NCI-H187 (cell line): ENCODE measurements around the gene DCP1B.
A peak's percentile ranks its signal among the peaks of the same experiment; 100 is the strongest.

ENCODE experiments used
- DNase-seq, 2 experiments: peaks; one replicate each; lab custom pipeline; 2025; lab: John Stamatoyannopoulos, UW

The DCP1B gene

DNA sequence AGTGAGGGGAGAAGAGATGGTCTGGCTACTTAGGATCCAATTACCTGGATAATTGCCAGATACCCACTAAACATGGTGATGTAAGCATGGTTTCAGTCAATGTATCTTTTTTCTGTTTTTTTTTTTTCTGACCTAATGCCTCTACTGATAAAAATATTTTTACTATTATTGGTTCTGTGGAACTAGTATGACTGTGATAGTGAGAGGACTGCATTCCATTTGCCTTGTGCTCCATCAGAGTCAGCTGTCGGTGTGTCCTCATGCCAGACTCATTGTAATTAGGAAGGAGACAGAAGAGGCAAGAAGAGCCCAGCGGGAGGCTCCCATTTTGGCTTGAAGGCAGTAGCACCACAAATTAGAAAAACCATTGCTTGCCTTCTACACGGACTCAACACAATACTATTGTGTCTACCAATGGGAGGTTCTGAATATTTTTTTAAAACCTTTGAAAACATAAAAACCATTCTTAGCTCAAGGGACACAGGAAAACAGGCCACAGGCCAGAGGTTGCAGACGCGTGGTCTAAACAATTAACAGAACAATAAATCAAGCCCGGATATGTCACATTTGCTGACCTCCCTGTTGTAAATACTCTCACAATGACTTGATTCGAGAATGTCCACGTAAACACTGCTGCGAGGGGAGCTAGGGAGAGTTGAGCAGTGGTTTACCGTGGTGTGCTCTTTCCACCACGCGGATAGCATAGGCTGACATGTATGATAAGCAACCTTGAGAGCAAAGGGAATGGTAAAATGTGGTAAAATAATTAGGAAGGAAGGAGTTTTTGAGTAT lies 13.5 kb upstream of the DCP1B start:
- DNase-seq, result no peak

DNA sequence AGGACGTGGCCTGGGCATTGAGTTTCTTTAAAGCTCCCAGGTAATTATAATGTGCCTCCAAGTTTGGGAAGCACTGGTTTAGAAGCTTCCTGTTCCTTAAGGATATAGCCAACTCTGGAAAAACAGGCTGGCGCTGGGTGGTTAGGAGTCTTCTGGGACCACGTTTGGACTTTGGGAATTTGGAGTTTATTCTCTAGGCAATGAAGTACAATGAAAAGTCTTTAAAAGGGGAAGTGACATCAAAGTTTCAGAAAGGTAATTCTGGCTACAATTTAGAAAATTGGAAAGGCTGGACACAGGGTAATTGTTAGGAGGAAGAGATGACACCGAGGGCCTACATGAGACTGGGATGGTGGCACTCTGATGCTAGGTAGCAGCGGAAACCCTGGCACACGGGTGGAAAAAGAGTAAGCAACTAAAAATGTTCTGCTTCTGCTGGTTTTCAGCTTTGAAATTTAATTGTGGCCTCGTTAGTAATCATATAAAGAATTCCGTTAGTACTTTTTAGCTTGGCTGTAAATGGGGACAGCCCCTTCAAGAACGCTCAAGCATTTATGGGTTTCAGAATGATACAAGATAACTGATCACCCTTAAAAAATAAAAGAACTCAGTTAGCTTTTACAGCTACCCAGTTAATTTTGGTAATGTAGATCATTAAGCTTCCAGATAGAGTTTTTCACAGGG lies 12.7 kb upstream of the DCP1B start:
- DNase-seq, result no peak

DNA sequence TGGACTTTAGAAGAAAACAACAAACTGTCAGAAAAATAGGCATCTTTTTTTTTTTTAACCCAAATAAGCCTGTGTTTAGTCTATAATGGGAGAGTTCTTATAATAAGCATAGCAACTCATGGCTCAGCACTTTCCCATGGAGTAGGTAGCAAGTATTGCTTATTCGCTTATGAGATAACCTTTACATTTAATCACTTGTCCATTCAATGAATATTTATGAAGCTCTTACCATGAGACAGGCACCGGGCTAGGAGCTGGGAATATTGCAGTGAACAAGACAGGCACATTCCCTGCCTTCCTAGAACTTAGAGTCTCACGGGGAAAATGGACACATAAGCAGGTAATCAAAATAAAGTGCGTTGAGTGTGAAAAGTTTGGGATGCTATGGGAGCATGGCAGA lies 10.0 kb upstream of the DCP1B start:
- DNase-seq, result no peak

DNA sequence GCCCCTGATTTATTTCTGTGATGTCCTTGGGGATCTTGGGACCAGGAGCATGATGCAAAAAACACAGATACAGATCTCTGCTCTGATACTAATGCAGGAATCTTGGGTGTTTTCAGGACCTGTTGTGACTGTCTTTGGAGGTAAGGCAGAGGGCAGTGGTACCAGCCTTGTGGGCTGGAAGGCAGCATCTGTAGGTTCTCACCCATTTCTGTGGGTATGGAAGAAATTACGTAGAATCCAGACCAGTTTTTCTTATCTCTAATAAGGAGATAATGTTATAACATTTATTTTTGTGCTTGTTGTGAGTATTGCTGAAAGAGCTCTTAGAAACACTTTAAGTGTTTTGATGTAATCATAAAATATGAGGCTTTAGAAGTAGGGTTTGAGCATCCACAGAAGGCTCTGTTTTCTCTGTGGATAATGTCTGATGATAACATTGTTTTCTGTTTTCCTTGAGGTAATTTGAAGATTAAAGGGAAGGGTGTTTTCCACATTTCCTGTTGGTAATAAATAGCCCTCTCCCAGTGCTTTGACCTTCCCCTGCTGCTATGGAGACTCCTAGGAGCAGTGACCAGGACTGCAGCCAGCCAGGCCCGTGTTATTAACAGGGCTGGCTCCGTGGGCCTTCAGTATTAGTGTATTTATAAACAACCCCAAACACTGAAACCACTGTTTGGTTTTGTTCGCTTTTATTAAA lies 9.4 kb upstream of the DCP1B start:
- DNase-seq, result no peak

DNA sequence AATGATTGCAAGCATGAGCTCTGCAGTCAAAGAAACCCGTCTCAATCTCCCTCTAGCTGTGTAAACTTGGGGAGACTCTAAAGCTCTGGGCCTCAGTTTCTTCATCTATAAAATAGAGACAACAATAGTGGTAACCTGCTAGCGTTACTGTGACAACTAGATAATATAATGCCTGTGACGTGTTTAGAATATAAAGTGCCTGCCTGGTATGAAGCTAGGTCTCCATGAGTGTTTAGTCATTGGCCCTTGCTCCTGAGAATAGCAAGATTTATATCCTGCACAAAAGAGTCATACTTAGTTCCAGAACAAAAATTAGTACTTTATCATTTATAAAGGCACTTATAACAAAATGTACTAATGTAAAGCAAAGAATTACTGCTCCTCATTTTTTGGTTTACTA lies 8.8 kb upstream of the DCP1B start:
- DNase-seq, result no peak

DNA sequence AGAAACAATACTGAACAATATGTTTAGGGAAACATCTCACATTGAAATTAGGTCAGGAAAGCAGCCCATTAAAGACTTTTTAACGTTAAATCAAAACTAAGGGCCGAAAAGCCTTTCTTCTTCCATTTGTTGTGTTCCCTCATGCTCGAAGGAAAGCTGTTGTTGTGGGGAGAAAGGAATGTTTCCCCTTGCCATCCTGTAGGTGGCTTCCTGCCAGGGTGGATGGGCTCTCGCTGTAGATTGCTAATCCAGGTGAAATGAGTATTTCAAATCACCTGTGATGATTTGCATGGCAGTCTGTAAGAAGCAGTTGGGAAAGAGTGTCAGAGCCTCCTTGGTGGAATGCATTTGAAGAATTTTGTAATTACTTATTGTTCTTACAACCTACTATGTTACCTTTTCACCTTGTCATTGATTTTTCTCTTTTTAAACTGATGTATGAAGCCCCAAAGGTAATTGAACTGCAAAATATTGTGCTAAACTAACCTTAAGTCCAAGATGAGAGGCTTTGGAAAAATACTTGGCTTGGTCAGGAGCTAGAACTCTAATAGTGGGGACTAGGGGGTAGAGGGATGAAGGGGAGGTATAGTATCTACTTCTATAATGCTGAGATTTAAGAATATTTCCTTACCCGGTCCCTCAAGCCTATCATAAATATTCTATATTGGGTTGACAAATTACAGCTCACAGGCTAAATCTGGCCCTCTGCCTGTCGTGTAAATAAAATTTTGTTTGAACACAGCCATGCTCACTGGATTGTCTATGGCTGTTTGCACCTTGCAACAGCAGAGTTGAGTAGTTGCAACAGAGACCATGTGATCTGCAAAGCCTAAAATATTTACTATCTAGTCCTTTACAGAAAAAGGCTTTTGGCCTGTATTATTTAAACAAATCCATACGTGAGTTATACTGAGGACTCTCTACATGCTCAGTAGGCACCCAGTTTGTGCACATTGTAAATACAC lies 7.7 kb upstream of the DCP1B start:
- DNase-seq, result no peak

DNA sequence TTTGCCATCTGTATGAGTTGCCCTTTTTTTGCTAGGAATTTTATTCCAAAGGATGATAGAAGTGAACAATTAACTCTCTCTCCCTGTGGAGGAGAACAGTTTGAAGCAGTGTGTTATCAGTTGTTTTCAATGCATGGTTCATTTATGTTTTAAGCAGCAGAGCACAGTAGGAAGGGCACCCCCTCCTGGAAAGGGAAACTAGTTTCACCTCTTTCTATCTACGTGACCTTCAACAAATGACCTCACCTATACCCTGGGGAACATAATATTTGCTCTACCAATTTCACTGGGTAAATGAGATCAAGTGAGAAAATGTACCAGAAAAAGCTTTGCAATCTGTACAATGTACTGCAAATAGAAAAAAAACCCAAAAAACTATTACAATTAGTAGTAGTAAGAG lies 5.4 kb upstream of the DCP1B start:
- no peak for DNase-seq

DNA sequence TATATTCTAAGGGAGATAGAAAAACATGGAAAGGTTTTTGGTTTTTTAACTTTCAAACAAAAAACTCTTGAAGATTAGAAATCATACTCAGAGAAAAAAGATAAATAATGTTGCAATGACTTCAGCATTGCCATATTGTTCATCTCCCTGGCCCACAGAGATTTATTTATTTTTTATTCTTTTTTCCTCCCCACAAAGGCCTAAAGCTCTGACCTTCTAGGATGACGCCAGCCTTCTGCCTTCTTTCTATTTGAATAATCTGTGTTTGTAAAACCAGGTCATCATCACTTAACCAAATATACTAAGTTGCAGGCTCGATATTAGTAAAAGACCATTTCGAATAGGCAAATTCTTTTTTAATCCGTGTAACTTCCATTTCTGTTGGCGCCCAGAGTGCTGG lies 4.4 kb upstream of the DCP1B start:
- DNase-seq, result no peak

DNA sequence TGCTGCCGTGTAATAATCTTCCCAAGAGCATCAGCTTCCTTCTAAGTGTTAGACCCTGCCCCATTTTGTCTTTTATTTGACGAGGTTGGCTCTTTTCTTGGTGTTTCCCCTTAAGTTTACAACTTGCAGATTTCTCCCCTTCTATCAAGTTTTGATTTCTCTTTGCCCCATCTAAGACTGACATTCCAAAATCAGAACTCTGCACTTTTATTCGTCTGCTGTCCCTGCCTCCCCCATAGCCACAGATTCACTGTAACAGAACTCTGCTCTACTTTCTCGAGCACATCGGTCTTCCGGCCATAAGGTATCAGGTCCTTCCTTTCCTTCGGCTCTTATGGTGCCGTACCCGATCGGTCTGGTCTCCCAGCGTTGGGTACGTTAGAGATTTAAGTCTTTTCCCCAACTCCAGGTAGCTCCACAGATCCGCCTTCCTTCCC lies 563 bp downstream of the DCP1B start:
- peak in 1 of 2 experiments; percentile 51 for DNase-seq

DNA sequence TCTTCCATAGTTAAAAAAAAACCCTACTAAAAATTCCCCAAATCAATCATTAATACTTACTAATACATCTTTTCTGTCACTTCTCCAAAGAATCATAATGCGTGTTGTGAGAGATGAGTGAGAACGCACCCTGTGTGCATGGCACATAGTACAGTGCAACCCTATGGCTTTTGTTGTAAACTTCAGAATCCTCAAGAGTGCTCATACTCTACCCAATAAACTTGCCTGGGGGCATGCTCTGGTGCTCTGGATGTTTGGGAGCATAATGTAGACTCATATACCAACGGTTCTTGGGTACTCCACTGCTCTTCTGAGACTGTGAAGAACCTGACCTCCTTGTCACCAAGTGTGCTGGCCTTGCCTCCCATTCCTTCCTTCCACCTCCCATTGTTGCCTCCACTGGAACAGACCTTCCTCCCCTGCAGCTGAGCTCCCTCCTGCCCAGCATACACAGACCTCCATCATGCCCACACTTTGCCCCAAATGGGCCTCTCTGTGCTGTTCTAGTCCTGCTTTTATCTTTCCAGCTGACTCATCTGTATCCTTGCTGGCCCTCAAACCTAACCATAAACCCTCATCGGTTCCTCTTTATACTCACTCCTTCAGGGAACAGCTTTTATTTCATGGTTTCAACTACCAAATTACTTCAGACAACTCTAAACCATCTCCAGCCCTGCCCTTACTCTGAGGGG lies 8.9 kb downstream of the DCP1B start:
- no peak for DNase-seq

DNA sequence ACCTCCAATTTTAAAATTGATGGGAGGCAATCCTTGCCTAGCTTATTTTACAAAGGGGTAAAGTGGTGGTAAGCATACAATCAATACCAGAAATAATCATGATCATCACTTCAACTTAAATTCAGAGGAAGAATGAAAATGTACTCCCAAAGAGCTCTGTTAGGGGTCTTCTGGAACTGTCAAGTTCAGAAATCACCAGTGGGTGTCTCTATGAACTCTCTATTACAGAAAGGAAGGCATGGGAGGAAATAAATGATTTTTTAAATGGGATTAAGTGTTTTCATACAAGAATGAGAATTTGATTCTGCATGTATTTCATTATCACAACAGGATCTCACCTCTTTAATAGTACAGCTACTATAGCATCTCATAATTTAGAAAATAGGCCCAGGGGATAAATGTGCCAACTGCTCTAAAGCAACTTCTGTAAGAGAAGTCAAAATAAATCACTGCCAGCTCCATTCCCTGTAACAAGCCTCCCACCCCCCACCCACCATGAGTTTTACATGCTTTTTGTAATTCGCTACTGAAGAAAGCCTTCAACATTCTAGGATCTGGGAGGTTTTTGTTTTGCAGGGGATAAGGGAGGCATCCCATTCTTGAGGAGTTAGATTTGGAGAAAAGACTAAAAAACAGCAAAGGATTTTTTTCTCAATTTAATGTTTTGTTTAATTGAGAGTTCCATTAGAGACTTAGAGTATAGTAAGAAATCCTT lies 9.7 kb downstream of the DCP1B start:
- no peak for DNase-seq

DNA sequence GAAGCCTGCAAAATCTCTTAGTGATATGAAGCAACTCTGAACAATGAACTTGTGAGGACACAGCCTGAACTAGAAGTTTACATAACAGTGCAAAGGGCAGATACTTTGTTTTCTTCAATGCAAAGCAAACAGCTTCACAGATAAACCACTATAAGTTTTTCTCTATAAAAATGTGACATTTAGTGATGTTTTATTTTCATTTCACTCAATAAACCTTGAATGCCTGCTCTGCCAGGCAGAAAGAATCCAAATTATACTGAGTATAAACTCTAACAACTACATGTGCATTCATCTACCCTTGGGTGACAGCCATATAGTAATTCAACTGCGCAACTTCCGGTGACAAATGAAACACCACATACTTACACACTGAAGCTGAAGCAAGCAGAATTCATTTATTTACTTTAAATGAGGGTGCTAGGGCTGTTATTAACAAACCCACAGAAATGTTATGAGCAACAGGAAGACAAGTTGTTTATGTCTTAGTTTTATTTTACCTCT lies 10.3 kb downstream of the DCP1B start:
- no peak for DNase-seq

DNA sequence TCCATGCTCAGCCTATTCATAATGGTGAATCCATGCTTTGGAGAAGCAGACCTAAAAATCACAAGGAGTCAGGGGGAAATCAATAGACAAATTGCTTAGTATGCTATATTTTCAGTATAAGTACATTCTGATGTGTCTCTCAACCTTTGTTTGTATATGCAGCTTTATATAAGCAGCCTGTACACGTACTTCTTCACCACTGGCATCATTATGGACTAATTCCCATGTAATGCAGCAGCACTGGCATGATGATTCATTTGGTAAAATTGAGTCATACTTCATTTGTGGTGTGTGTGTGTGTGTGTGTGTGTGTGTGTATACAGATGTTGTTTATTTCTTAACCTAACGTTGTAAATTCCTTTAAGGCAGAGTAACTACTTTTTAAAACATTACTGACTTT lies 10.9 kb downstream of the DCP1B start:
- no peak for DNase-seq

DNA sequence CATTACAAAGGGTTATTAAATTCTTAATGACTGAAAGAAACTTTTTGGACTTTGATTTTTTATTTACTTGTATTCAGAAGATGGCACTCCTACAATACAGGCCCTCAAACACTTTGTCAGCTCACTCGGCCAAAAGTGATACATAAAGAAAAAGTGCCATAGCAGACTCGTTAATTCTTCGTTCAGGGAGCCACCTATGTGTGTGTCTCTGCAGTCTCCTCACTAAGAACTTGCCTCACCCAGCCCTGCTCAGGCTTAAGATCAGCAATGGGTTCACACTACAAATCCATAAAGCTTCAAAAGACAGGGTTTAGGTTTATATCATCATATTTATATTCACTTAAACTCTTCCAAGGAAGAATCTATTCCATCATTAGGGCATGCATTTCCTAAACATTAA lies 11.5 kb downstream of the DCP1B start:
- no peak for DNase-seq

DNA sequence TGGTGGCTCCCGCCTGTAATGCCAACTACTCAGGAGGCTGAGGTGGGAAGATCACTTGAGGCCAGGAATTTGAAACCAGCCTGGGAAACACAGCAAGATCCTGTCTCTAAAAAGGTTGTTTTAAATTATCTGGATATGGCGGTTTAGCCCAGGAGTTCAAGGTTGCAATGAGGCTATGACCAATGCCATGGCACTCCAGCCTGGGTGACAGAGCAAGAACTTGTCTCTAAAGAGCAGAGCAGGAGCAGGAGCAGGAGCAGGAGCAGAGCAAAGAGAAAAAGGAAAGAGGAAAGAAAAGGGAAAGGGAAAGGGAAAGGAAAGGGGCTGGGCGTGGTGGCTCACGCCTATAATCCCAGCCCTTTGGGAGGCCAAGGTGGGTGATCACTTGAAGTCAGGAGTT lies 15.1 kb downstream of the DCP1B start:
- no peak for DNase-seq

DNA sequence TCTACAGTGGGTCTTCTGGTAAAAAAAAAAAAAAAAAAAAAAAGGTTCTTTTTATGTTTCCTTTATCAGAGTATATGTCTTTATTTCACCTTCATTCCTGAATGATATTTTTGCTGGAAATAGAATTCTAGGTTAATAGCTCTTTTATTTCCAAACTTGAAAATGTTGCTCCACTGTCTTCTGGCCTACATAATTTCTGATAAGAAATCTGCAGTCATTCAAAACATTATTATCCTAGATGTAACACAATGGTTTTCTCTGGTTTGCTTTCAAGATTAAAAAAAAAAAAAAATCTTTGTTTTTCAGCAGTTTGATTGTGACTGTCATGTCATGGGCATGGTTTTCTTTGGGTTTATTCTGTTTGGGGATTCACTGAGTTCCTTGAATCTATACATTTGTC lies 19.5 kb downstream of the DCP1B start:
- no peak for DNase-seq

DNA sequence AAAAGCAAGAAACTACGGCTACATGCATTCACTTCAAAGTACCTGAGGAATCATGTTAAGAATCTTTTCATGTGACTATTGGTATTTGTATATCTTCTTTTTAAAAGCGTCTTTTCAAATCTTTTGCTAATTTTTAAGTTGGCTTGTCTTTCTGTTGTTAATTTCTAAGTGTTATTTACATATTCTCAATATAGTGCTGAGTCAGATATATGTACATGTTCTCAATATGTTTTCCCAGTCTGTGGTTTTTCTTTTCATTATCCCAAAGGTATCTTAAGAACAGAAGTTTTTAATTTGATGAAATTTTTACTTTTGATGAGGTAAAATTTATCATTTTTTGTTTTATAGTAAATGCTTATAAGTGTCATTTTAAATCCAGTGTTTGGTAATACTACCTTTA lies 24.0 kb downstream of the DCP1B start:
- no peak for DNase-seq

DNA sequence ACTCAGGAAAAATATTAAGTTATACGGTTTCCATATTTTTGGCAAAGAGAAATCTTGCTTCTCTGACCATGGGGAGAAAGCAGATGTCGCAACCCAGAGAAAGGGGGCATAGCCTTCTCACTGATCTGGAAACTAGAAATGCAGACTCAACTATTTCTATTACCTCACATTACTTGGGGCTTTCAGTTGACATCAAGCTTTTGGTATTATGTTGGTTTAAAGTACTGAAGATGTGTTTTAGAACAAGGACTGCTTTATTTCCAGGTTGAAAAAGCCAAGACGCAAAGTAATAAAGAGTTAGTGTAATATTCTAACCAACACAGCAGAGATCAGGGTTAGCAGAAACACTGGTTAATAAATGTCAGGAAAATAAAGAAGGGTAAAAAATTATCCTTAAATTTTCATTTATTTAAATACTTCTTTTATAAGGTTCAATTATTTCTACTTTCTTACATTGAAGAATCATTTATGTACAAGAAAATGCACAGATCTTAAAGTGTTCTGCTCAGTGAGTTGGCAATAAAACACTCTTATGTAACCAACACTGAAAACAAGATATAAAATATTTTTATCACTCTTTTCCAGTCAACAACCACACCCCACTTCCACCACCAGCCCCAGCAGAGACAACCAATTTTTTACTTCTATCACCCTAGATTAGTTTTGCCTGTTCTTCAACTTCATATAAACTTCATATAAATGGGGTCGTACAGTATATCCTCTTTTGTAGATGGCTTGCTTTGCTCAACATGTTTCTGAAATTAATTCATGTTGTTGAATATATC lies 26.0 kb downstream of the DCP1B start:
- no peak for DNase-seq

DNA sequence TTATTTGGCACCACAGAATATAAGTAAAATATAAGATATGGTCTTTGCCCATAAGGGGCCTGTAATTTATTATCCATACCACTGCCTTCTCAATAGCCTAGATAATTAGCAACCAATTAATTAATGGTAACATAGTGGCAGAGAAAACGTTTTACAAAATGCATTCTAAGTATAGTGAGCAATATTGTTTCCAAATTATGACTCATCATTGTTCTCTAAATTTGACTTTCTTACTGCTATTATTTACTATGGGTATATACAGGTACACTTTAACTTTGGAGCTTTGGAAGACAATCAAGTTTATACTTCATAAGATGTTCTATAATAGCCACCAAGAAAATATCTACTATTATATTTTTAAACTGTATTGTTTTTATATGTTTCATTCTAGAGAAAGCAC lies 26.7 kb downstream of the DCP1B start:
- no peak for DNase-seq

DNA sequence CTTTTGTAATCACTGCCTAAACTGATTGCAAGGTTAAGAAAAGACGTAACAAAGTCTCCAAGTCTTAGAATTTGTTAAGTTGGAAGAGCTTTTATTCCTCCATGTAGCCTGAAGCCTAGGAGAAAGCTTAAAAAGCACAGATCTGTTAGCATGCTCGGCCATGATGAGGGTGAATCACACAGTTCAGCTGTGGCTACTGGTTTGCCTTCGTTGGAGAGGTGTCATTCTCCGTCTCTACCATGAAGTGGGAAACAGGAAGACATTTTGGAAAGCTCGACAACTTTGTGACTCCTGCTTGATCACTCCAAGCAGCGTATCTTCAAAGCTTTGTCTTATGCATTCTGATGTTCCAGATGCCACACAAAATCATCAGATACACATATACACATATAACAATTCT lies 27.1 kb downstream of the DCP1B start:
- DNase-seq, result no peak
